ENCODE measurements around the gene HUS1B. TPM values are rescaled to one million over a fixed set of nuclear protein-coding genes. Genes with fewer than 3 reads are reported as not detected.

Gene HUS1B
- total RNA-seq, 6 donors from 2014 or later = 0.83 to 14.7 (median 2.5) TPM

DNA sequence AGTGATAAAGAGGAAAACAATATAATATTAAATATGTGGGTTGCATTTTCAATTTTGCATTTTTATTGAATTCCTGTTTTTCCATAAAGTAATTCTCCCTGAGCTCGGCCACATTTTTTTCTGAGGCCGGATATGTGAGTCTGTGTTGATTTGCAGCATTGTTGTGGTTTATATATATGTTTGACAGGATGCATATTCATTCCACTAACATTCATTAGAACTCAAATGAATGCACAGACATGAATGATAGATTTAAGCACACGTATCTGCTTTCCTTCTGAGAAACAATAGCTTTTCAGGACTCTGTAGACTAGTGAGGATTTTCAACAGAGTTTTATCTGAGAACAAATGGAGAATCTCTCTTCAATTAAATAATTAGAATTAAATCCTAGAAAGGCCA is 46.7 kb upstream of the HUS1B start:
- no peak for ATAC-seq (ENCODE audit: low FRiP score in 2 of 2)
- H3K4me3 ChIP-seq = no peak overlapping the region
- H3K4me1 ChIP-seq = no peaks in the 10 kb centered on the region

GRCh38 chr6:701700-702479 is 45.0 kb upstream of the HUS1B start:
- no peak overlapping the region for H3K27ac ChIP-seq
- DNase-seq = no peak
- no peak for ATAC-seq (ENCODE audit: low FRiP score in 2 of 2)
- H3K4me3 ChIP-seq = no peak overlapping the region
- H3K27me3 ChIP-seq = no peaks in the 10 kb centered on the region
- no peaks in the 10 kb centered on the region for H3K36me3 ChIP-seq
- H3K4me1 ChIP-seq = no peaks in the 10 kb centered on the region
- 76 to 84% methylated on average over 11 of the region's 11 CpGs for WGBS, 2 donors
- TF ChIP-seq CTCF (IDR thresholded peaks at IDR 0.05) (no peak), POLR2AphosphoS5 (IDR thresholded peaks at IDR 0.05) (no peak), EP300 (IDR thresholded peaks at IDR 0.05) (no peak), POLR2A (IDR thresholded peaks at IDR 0.05) (no peak)
- H3K9me3 ChIP-seq = no peaks in the 10 kb centered on the region

More for the DNA sequence above, 46.7 kb upstream of the HUS1B start:
- Histone ChIP-seq H3K27ac (no peak overlapping the region), H3K36me3 (no peaks in the 10 kb centered on the region), H3K27me3 (no peaks in the 10 kb centered on the region), H3K9me3 (no peaks in the 10 kb centered on the region)
- DNase-seq = no peak
- no peak for TF ChIP-seq EP300 (IDR thresholded peaks at IDR 0.05)
- no peak for TF ChIP-seq POLR2AphosphoS5 (IDR thresholded peaks at IDR 0.05)
- no peak for TF ChIP-seq CTCF (IDR thresholded peaks at IDR 0.05)
- TF ChIP-seq POLR2A (IDR thresholded peaks at IDR 0.05) = no peak
- WGBS, 2 donors = 83 to 84% methylated on average over 3 of the region's 3 CpGs

GRCh38 chr6:701215-701614 is 44.3 kb upstream of the HUS1B start:
- no peaks in the 10 kb centered on the region for H3K9me3 ChIP-seq
- no peak overlapping the region for H3K27ac ChIP-seq
- no peaks in the 10 kb centered on the region for H3K4me1 ChIP-seq
- WGBS, 2 donors = 80 to 85% methylated on average over 4 of the region's 4 CpGs
- no peaks in the 10 kb centered on the region for H3K36me3 ChIP-seq
- H3K27me3 ChIP-seq = no peaks in the 10 kb centered on the region
- ATAC-seq (ENCODE audit: low FRiP score in 2 of 2) = no peak
- no peak for DNase-seq
- TF ChIP-seq POLR2AphosphoS5 (IDR thresholded peaks at IDR 0.05) = no peak
- no peak for TF ChIP-seq EP300 (IDR thresholded peaks at IDR 0.05)
- no peak for TF ChIP-seq CTCF (IDR thresholded peaks at IDR 0.05)
- TF ChIP-seq POLR2A (IDR thresholded peaks at IDR 0.05) = no peak
- H3K4me3 ChIP-seq = no peak overlapping the region

DNA sequence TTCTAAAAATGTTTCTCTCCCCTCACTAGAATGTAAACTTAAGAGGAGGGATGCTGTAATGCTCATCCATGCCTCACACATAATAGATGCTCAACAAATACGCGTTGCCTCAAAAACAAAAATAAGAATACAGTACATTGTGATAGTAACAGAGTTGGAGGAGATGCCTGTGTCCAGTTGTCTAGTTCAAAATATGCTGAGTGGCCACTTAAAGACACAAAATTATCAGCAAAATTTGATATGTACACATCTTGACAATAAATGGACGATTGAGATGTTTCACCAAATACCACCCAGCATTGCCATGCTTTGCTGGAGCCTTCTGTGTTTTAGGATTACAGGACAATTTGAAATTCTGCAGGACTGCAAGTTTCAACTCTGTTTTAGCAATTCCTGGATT is 43.6 kb upstream of the HUS1B start:
- WGBS, 2 donors = 90 to 91% methylated on average over 3 of the region's 3 CpGs
- no peaks in the 10 kb centered on the region for H3K4me1 ChIP-seq

More for the DNA sequence above, 43.6 kb upstream of the HUS1B start:
- no peak for ATAC-seq (ENCODE audit: low FRiP score in 2 of 2)
- DNase-seq = no peak
- no peaks in the 10 kb centered on the region for H3K36me3 ChIP-seq
- H3K27me3 ChIP-seq = no peaks in the 10 kb centered on the region
- H3K9me3 ChIP-seq = no peaks in the 10 kb centered on the region
- TF ChIP-seq CTCF (IDR thresholded peaks at IDR 0.05) = no peak
- H3K27ac ChIP-seq = no peak overlapping the region
- no peak overlapping the region for H3K4me3 ChIP-seq
